ENCODE data around the gene NOL9. TPM values are rescaled to one million over a fixed set of nuclear protein-coding genes. Genes with fewer than 3 reads are reported as not detected.

NOL9 gene
- total RNA-seq, result 43.1 TPM

DNA sequence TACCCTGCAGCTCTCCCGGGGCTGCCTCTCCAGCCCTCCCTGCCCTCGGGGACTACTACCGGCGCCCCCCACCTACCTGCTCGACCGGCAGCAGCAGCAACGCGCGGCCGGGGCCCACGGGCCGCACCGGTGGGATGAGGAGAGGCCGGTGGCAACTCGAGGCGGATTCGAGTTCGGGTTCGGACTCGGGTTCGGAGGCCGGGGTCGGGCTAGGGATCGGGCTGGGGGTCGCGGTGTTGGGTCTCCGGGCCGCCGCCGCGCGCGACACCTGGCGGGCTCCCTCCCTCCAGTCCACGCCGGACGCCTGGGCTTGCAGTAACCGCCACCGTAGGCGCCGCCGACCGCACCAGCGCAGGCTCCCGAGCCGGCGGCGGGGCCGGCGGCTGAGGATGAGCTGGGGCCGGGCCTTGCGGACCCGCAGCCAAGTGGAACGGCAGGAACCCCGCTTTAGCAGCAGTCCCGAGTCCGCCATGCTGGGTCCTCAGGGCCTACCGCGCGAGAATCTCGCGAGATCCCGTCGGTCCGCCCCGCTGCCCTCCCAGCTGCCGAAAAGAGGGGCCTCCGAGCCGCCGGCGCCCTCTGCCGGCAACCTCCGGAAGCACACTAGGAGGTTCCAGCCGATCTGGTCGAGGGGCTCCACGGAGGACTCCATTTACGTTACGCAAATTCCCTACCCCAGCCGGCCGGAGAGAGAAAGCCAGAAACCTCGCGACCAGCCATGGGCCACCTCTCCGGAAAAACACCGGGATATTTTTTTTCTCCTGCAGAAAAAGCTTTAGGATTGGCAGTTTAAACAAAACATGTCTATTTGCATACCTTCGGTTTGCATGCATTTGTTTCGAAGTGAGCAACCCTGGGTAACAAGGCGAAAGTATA, at the start of gene NOL9:
Gene NOL9 (minus strand): TSS at position 483 of the 876 bp plus-strand sequence. CDS start 11 bp downstream, at position 472.

DNA sequence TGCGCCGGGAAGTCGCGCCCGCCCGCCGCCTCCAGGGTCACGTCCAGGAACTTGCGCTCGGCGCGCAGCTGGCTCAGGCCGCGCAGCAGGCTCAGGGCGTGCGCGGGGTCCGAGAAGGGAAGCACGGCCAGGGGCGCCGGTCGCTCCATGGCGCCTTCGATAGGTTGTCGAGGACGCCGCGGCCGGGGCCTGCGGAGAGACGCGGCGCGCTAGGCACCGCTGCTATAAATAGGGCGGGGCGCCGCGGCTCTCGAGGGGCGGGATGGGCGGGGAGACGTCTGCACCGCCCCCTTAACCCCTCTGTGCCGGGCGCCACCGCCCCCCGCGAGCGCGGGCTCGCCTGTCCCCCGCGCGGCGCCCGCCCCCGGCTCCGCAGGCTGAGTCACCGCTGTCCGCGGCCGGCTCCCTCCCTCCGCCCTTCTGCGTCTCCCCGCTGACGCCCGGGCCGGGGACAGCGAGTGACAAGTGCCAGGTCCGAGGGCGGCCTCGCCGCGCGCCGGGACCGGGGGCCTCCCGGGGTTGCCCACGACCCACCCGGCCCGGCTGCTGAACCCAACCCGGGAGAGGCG, 48.4 kb upstream of the NOL9 start, which contains the start of gene KLHL21:
Gene KLHL21 (minus strand): TSS at position 201 of the 569 bp plus-strand sequence. CDS start 52 bp downstream, at position 149.

DNA sequence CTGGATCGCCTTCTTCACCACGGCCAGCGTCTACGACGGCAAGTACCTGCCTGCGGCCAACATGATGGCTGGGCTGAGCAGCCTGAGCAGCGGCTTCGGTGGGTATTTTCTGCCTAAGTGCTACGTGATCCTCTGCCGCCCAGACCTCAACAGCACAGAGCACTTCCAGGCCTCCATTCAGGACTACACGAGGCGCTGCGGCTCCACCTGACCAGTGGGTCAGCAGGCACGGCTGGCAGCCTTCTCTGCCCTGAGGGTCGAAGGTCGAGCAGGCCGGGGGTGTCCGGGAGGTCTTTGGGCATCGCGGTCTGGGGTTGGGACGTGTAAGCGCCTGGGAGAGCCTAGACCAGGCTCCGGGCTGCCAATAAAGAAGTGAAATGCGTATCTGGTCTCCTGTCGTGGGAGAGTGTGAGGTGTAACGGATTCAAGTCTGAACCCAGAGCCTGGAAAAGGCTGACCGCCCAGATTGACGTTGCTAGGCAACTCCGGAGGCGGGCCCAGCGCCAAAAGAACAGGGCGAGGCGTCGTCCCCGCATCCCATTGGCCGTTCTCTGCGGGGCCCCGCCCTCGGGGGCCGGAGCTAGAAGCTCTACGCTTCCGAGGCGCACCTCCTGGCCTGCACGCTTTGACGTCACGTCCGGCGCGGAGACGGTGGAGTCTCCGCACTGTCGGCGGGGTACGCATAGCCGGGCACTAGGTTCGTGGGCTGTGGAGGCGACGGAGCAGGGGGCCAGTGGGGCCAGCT, 25.2 kb upstream of the NOL9 start, which contains the start of gene ZBTB48:
Gene ZBTB48 (plus strand): TSS at position 621 of the 745 bp plus-strand sequence. CDS start 616 bp downstream, outside the sequence.

DNA sequence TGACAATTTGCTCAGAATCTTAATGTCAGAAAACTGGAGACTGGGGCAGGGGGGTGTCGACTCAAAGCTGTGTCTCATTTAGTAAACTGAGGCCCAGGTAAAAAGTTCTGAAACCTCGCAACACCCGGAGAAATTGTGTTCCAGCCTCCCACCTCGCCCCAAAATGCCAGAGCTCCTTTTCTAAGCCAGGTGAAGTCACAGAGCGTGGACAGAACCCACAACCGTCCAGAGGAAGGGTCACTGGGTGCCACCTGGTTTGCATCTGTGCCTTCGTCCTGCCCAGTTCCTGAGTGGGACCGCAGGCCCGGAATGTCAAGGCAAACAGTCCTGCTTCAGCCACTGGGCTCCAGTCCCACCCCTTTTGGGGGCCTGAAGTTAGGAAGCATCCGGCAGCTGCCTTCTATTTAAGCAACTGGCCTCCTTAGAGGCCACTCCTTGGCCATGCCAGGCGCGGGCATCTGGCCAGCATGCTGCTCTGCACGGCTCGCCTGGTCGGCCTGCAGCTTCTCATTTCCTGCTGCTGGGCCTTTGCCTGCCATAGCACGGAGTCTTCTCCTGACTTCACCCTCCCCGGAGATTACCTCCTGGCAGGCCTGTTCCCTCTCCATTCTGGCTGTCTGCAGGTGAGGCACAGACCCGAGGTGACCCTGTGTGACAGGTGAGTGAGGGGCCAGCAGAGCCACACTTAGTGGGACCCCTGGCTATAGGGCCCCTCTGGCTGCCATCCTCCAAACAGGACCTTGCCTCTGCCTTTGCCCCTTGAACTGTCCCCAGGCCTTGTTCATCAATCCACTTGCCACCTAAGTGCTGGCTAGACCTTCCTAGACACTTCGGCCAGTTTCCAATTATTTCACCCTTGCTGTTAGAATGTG, 830 bp upstream of the NOL9 start, which contains the start of gene TAS1R1:
Gene TAS1R1 (plus strand): TSS at position 401 of the 872 bp plus-strand sequence. CDS start 67 bp downstream, at position 468.

DNA sequence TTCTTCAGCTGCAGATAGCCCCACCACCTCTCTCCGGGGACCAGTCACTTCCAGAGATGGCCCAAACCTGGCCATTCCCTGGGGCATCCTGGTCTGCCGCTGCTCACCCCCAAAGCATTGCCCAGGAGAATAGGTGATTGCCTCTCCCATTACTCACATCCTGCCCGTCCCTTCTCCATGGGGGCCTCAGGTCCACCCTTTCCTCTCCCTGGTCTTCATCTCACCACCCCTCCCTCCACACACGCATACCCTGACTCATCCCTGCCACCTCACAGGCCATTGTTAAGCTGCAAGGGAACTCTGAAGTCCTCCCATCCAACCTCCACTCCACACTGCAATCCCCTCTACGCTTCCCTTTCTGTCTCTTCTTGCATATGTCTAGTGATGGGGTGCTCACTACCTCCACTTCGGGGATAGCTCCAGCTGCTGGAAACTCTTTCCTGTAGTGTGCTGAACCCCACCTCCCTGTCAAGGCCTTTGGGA, 62.8 kb downstream of the NOL9 start, which contains the start of gene PLEKHG5:
Gene PLEKHG5 (minus strand): TSS at position 188 of the 483 bp plus-strand sequence. CDS start 14,096 bp downstream, outside the sequence.

Other genes with a start within 250 kb of the NOL9 start
- gene ACOT7, start 160.7 kb downstream of the NOL9 start, total RNA-seq, result 26.3 TPM
- gene HES2, start 134.6 kb downstream of the NOL9 start, total RNA-seq, result 1.2 TPM
- 27.5 TPM for gene ESPN, start 129.7 kb downstream of the NOL9 start, total RNA-seq
- gene TNFRSF25, start 88.3 kb downstream of the NOL9 start, total RNA-seq, result 30.7 TPM
- 34.3 TPM for gene PLEKHG5, start 62.8 kb downstream of the NOL9 start, total RNA-seq
- gene TAS1R1, start 794 bp upstream of the NOL9 start, total RNA-seq, result not detected
- 36.6 TPM for gene ZBTB48, start 25.5 kb upstream of the NOL9 start, total RNA-seq
- 25.3 TPM for gene KLHL21, start 48.4 kb upstream of the NOL9 start, total RNA-seq
- gene PHF13, start 59.2 kb upstream of the NOL9 start, total RNA-seq, result 25.0 TPM
- 21.9 TPM for gene THAP3, start 70.4 kb upstream of the NOL9 start, total RNA-seq
- gene DNAJC11, start 147.3 kb upstream of the NOL9 start, total RNA-seq, result 42.3 TPM
- 118 TPM for gene CAMTA1, start 230.9 kb upstream of the NOL9 start, total RNA-seq